A549 (cell line): Measurements from ENCODE around the gene MGAT5B.

Experiments used
- CEBPB ChIP-seq, 2 experiments: fragments of >200 bp in 1 of 2; sonication (Bioruptor Twin) in 1 of 2; formaldehyde crosslinking in 1 of 2; IDR thresholded peaks; 2 replicates each; pipeline ENCODE4 v1.6.1; 2012 to 2016
- CHD2 ChIP-seq: fragments of 150-350 bp; IDR thresholded peaks from 2 replicates; pipeline ENCODE4 v1.6.1; 2014; ENCODE audit warnings: low read length; ENCODE audit not compliant: partially characterized antibody
- CTCF ChIP-seq: fragments of >200 bp; sonication (Bioruptor Twin); formaldehyde crosslinking; IDR thresholded peaks from 3 replicates; pipeline ENCODE4 v1.5.1; 2016
- ELK1 ChIP-seq: fragments of 150-350 bp; IDR thresholded peaks from 2 replicates; pipeline ENCODE4 v1.6.1; 2014; ENCODE audit warnings: low read depth, mild to moderate bottlenecking, low read length
- MAFK ChIP-seq: fragments of 450-650 bp; IDR thresholded peaks from 2 replicates; pipeline ENCODE4 v1.6.1; 2014; ENCODE audit not compliant: partially characterized antibody
- MAX ChIP-seq: IDR thresholded peaks from 2 replicates; pipeline ENCODE4 v1.6.1; 2012
- POLR2A ChIP-seq: IDR thresholded peaks from 2 replicates; pipeline ENCODE4 v1.6.1; 2012; ENCODE audit warnings: mild to moderate bottlenecking, low read length
- POLR2AphosphoS2 ChIP-seq: conservative IDR thresholded peaks from 2 replicates; pipeline ENCODE4 v1.6.1; 2012; ENCODE audit warnings: low read length, improper control_type of control experiment, inconsistent platforms
- TFCP2L1 ChIP-seq: fragments of 250-450 bp; sonication (Bioruptor Pico); IDR thresholded peaks from 2 replicates; pipeline ENCODE4 v1.5.0; 2021; ENCODE audit warnings: mild to moderate bottlenecking

- TF ChIP-seq ELK1 (no peak), CTCF (no peak), MAFK (no peak), MAX (no peak), TFCP2L1 (CRISPR knock-in tag) (no peak), POLR2A (no peak), POLR2AphosphoS2 (no peak), CEBPB (IDR thresholded peaks at IDR 0.05) (no peak), CHD2 (no peak)
Observed at GRCh38 chr17:76968707-76969597, 100.7 kb downstream of the MGAT5B start.
